Keratinocyte (primary cell): ENCODE data around the gene CORO1C. TPM values are rescaled to one million over a fixed set of nuclear protein-coding genes. Genes with fewer than 3 reads are reported as not detected.

ENCODE experiments used
- DNase-seq: peaks from one replicate; pipeline ENCODE4 v3.0.0-alpha.2; 2011; ENCODE audit warnings: low read depth, missing footprints, low spot score
- FAIRE-seq: peaks from 2 replicates; lab custom pipeline; 2011; peaks lifted over from hg19 to GRCh38; lab: Jason Lieb, UNC
- H2AFZ ChIP-seq: 2 replicates; pipeline ENCODE4 v1.6.0; 2012; ENCODE audit warnings: low read length, control low read depth, inconsistent platforms; ENCODE audit not compliant: control insufficient read depth
- H3K27ac ChIP-seq: 2 replicates; pipeline ENCODE4 v1.5.1; 2011; ENCODE audit warnings: low read length; ENCODE audit not compliant: control insufficient read depth, insufficient read depth
- H3K27me3 ChIP-seq: 3 replicates; pipeline ENCODE4 v1.6.0; 2011; ENCODE audit warnings: low read length; ENCODE audit not compliant: control insufficient read depth, insufficient read depth; ENCODE audit errors: extremely low read depth
- H3K36me3 ChIP-seq, 2 experiments: 2 replicates in 1 of 2; 3 replicates in 1 of 2; pipeline ENCODE4 v1.5.1; 2011; ENCODE audit warnings: low read length in 2 of 2, mild to moderate bottlenecking in 1 of 2; ENCODE audit not compliant: control insufficient read depth in 2 of 2, insufficient read depth in 2 of 2; ENCODE audit errors: extremely low read depth in 1 of 2
- H3K4me1 ChIP-seq: 3 replicates; pipeline ENCODE4 v1.5.1; 2011; ENCODE audit warnings: low read length; ENCODE audit not compliant: control insufficient read depth, insufficient read depth; ENCODE audit errors: extremely low read depth
- H3K4me2 ChIP-seq: 3 replicates; pipeline ENCODE4 v1.6.0; 2011; ENCODE audit warnings: low read depth, low read length; ENCODE audit not compliant: control insufficient read depth, insufficient read depth; ENCODE audit errors: extremely low read depth
- H3K4me3 ChIP-seq, 3 experiments: fragments of 200-600 bp in 1 of 3; sonication (generic) in 1 of 3; 2 replicates in 2 of 3; 3 replicates in 1 of 3; pipeline ENCODE4 v1.5.1; 2011 to 2016; ENCODE audit warnings: low read length in 3 of 3, mild to moderate bottlenecking in 3 of 3, control low read depth in 2 of 3, inconsistent platforms in 1 of 3, low read depth in 1 of 3, mixed read lengths in 1 of 3, mixed run types in 1 of 3, moderate library complexity in 1 of 3; ENCODE audit not compliant: control insufficient read depth in 2 of 3, insufficient read depth in 2 of 3; ENCODE audit errors: extremely low read depth in 1 of 3
- H3K79me2 ChIP-seq: 2 replicates; pipeline ENCODE4 v1.6.0; 2012; ENCODE audit warnings: low read length; ENCODE audit not compliant: control insufficient read depth, insufficient read depth
- H3K9ac ChIP-seq: 3 replicates; pipeline ENCODE4 v1.6.0; 2011; ENCODE audit warnings: low read length; ENCODE audit not compliant: control insufficient read depth, insufficient read depth; ENCODE audit errors: extremely low read depth
- H3K9me1 ChIP-seq: 3 replicates; pipeline ENCODE4 v1.6.0; 2011; ENCODE audit warnings: low read length; ENCODE audit not compliant: control insufficient read depth, insufficient read depth; ENCODE audit errors: extremely low read depth
- H3K9me3 ChIP-seq: 2 replicates; pipeline ENCODE4 v1.5.1; 2012; ENCODE audit warnings: low read depth, low read length; ENCODE audit not compliant: control insufficient read depth
- H4K20me1 ChIP-seq: 3 replicates; pipeline ENCODE4 v1.6.0; 2011; ENCODE audit warnings: low read length; ENCODE audit not compliant: control insufficient read depth, insufficient read depth; ENCODE audit errors: extremely low read depth
- EZH2 ChIP-seq: IDR thresholded peaks from one replicate; pipeline ENCODE4 v1.6.1; 2012; ENCODE audit warnings: inconsistent platforms, mild to moderate bottlenecking, low read length, moderate library complexity
- dilution Hi-C: fragments of 300-500 bp; cut with MboI; formaldehyde crosslinking; loops from one replicate; pipeline ENCODE4 v1.7.0; 2020; ENCODE audit warnings: low sequenced_read_pairs; ENCODE audit not compliant: extremely low pct_ligation_motif_present
- polyA plus RNA-seq, 5 experiments: library from polyadenylated mRNA; depleted of rRNA in 3 of 5; stranded (reverse) in 3 of 5; stranded (forward) in 1 of 5; unstranded in 1 of 5; fragments of >200 nt; gene quantifications; 1 replicate in 1 of 5; 2 replicates in 3 of 5; 3 replicates in 1 of 5; pipeline versions ENCODE4 v1.2.1 to v1.2.3, GENCODE V29; 2011 to 2012; ENCODE audit warnings: missing spikeins in 2 of 5, low read depth in 1 of 5, low replicate concordance in 1 of 5
- TF ChIP-seq, protein P1 (sequence below), 3 experiments: IDR thresholded peaks in 1 of 3; conservative IDR thresholded peaks in 1 of 3; optimal IDR thresholded peaks in 1 of 3; 2 replicates in 2 of 3; 3 replicates in 1 of 3; pipeline versions ENCODE3 to v1.5.1; 2011; ENCODE audit warnings: low read length in 3 of 3, mild to moderate bottlenecking in 3 of 3, moderate library complexity in 2 of 3, control low read depth in 1 of 3, inconsistent platforms in 1 of 3; ENCODE audit not compliant: insufficient read depth in 2 of 3; ENCODE audit errors: extremely low read depth in 1 of 3

CORO1C gene
- polyA plus RNA-seq, 1 donor (not counting 4 experiments of a cell fraction or from before 2014, with no cell fraction given) = 283 TPM

- H4K20me1 ChIP-seq = peaks cover 3% of the 10 kb centered on the region
- H3K4me2 ChIP-seq = no peak overlapping the region
- H3K9me3 ChIP-seq = no peaks in the 10 kb centered on the region
- no peaks in the 10 kb centered on the region for H3K9me1 ChIP-seq
- peaks cover 98% of the 10 kb centered on the region for H3K79me2 ChIP-seq
- FAIRE-seq = no peak
- DNase-seq = no peak
- H3K4me1 ChIP-seq = peaks cover 12% of the 10 kb centered on the region
- dilution Hi-C loops = no loop called here
- H3K4me3 ChIP-seq = no peak overlapping the region
- no peaks in the 10 kb centered on the region for H3K27me3 ChIP-seq
- peaks cover 2 to 12% of the 10 kb centered on the region in 2 experiments for H3K36me3 ChIP-seq
- TF ChIP-seq, protein P1, sequence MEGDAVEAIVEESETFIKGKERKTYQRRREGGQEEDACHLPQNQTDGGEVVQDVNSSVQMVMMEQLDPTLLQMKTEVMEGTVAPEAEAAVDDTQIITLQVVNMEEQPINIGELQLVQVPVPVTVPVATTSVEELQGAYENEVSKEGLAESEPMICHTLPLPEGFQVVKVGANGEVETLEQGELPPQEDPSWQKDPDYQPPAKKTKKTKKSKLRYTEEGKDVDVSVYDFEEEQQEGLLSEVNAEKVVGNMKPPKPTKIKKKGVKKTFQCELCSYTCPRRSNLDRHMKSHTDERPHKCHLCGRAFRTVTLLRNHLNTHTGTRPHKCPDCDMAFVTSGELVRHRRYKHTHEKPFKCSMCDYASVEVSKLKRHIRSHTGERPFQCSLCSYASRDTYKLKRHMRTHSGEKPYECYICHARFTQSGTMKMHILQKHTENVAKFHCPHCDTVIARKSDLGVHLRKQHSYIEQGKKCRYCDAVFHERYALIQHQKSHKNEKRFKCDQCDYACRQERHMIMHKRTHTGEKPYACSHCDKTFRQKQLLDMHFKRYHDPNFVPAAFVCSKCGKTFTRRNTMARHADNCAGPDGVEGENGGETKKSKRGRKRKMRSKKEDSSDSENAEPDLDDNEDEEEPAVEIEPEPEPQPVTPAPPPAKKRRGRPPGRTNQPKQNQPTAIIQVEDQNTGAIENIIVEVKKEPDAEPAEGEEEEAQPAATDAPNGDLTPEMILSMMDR (optimal IDR thresholded peaks at IDR 0.05 in 1 of 3, IDR thresholded peaks at IDR 0.05 in 1 of 3, conservative IDR thresholded peaks at IDR 0.05 in 1 of 3; ENCODE audit: extremely low read depth in 1 of 3, insufficient read depth in 2 of 3, low read length in 3 of 3) = no peak
- TF ChIP-seq EZH2 = no peak
- no peak overlapping the region for H2AFZ ChIP-seq
- no peak overlapping the region for H3K27ac ChIP-seq
- H3K9ac ChIP-seq = no peak overlapping the region
Measured at GRCh38 chr12:108683906-108684556, 47.3 kb downstream of the CORO1C start.

DNA sequence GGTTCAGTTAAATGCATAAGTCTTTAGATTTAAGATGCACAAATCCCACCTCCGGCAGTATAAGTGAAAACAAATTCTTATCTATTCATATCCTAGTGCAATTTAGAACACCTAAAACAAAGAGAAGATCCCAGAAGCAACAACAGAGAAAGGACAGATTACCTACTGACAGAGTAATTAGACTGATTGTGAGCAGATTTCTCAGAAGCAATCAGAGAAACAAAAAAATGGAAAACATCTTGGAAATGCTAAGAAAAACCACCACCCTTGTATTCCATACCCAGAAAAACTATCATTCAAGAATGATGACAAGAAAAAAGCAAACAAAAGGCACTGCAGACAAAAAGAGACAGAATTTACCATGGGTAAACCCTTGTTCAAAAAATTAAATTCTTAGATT is 50.0 kb downstream of the CORO1C start:
- Histone ChIP-seq H4K20me1 (peaks cover 3% of the 10 kb centered on the region), H3K27me3 (no peaks in the 10 kb centered on the region), H3K9ac (no peak overlapping the region), H3K36me3 (peaks cover 0 to 11% of the 10 kb centered on the region in 2 experiments), H3K27ac (no peak overlapping the region), H2AFZ (no peak overlapping the region), H3K9me3 (no peaks in the 10 kb centered on the region), H3K4me2 (no peak overlapping the region), H3K9me1 (no peaks in the 10 kb centered on the region), H3K4me1 (peaks cover 12% of the 10 kb centered on the region), H3K4me3 (no peak overlapping the region), H3K79me2 (peaks cover 92% of the 10 kb centered on the region)
- dilution Hi-C loops = no loop called here
- FAIRE-seq (no peak), DNase-seq (no peak)
- no peak for TF ChIP-seq EZH2
- TF ChIP-seq, protein P1 (optimal IDR thresholded peaks at IDR 0.05 in 1 of 3, IDR thresholded peaks at IDR 0.05 in 1 of 3, conservative IDR thresholded peaks at IDR 0.05 in 1 of 3; ENCODE audit: extremely low read depth in 1 of 3, insufficient read depth in 2 of 3, low read length in 3 of 3) = no peak
